ENCODE measurements around the gene LRCH1.

Gene LRCH1

GRCh38 chr13:46606970-46607369 lies 54.0 kb downstream of the LRCH1 start:
- Histone ChIP-seq H3K4me3 (IDR thresholded peaks at IDR 0.05; ENCODE audit: insufficient read depth, low read depth, low read length) (no peak overlapping the region), H3K4me1 (ENCODE audit: low read depth, poor library complexity, severe bottlenecking) (peaks cover 18% of the 10 kb centered on the region), H3K27me3 (ENCODE audit: insufficient read depth, low read depth) (no peaks in the 10 kb centered on the region), H3K27ac (no peak overlapping the region), H3K36me3 (ENCODE audit: insufficient read depth) (no peaks in the 10 kb centered on the region), H3K4me2 (no peak overlapping the region), H2AFZ (ENCODE audit: low read depth) (no peak overlapping the region), H3K79me2 (ENCODE audit: insufficient read depth, low read depth) (peaks cover 6% of the 10 kb centered on the region; the same call in 1 of the 2 replicates), H4K20me1 (ENCODE audit: insufficient read depth) (no peaks in the 10 kb centered on the region), H3K9ac (no peak overlapping the region)
- TF ChIP-seq, protein P1, sequence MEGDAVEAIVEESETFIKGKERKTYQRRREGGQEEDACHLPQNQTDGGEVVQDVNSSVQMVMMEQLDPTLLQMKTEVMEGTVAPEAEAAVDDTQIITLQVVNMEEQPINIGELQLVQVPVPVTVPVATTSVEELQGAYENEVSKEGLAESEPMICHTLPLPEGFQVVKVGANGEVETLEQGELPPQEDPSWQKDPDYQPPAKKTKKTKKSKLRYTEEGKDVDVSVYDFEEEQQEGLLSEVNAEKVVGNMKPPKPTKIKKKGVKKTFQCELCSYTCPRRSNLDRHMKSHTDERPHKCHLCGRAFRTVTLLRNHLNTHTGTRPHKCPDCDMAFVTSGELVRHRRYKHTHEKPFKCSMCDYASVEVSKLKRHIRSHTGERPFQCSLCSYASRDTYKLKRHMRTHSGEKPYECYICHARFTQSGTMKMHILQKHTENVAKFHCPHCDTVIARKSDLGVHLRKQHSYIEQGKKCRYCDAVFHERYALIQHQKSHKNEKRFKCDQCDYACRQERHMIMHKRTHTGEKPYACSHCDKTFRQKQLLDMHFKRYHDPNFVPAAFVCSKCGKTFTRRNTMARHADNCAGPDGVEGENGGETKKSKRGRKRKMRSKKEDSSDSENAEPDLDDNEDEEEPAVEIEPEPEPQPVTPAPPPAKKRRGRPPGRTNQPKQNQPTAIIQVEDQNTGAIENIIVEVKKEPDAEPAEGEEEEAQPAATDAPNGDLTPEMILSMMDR (conservative IDR thresholded peaks at IDR 0.05; ENCODE audit: low read depth, low read length), result no peak

DNA sequence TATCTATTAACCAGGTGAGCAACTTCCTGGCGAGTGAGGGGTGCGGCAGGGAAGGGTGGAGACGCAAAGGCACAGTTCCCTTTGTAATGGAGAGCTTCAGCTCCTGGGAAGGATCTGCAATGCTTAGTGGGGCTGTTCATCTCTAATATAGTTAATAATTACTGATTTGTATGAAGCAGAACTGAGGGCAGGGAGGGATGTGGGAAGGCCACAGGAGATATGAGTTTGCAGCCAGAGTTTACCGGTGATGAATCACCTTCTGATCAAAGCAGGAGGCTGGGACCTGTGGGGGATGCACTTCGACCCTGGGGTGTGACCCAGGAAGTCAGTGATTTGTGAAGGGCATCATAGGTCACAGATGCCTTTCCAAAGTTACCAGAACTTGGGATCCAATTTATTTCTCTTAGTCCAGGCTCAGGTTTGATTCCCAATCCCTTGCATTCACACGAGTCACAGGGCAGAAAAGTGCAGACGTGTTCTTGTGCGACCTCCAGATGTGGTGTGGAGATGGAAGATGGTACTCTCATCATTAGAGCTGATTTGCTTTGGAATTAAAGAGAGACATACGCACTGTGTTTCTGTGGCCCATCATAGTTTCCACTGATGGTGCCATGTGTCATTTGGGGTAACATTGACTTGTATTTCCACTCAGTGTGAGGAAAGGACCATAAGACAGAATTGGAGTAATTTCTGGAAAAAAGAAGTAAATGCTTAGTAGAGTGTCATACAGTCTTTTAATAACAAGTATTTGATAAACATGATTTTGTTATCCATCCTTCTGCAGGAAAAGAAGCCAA lies 55.0 kb downstream of the LRCH1 start:
- Histone ChIP-seq H3K4me3 (IDR thresholded peaks at IDR 0.05; ENCODE audit: insufficient read depth, low read depth, low read length) (no peak overlapping the region), H3K79me2 (ENCODE audit: insufficient read depth, low read depth) (peaks cover 6% of the 10 kb centered on the region; the same call in 1 of the 2 replicates), H4K20me1 (ENCODE audit: insufficient read depth) (no peaks in the 10 kb centered on the region), H3K27me3 (ENCODE audit: insufficient read depth, low read depth) (no peaks in the 10 kb centered on the region), H3K4me1 (ENCODE audit: low read depth, poor library complexity, severe bottlenecking) (peaks cover 18% of the 10 kb centered on the region), H3K4me2 (no peak overlapping the region), H3K9ac (no peak overlapping the region), H2AFZ (ENCODE audit: low read depth) (no peak overlapping the region), H3K36me3 (ENCODE audit: insufficient read depth) (no peaks in the 10 kb centered on the region), H3K27ac (no peak overlapping the region)
- TF ChIP-seq, protein P1 (conservative IDR thresholded peaks at IDR 0.05; ENCODE audit: low read depth, low read length), result no peak

GRCh38 chr13:46609052-46609451 lies 56.1 kb downstream of the LRCH1 start:
- Histone ChIP-seq H3K27me3 (ENCODE audit: insufficient read depth, low read depth) (no peaks in the 10 kb centered on the region), H3K4me3 (IDR thresholded peaks at IDR 0.05; ENCODE audit: insufficient read depth, low read depth, low read length) (no peak overlapping the region), H3K27ac (no peak overlapping the region), H4K20me1 (ENCODE audit: insufficient read depth) (no peaks in the 10 kb centered on the region), H3K4me1 (ENCODE audit: low read depth, poor library complexity, severe bottlenecking) (peaks cover 18% of the 10 kb centered on the region), H3K79me2 (ENCODE audit: insufficient read depth, low read depth) (peaks cover 6% of the 10 kb centered on the region; the same call in 1 of the 2 replicates), H3K9ac (no peak overlapping the region), H3K36me3 (ENCODE audit: insufficient read depth) (no peaks in the 10 kb centered on the region), H2AFZ (ENCODE audit: low read depth) (no peak overlapping the region), H3K4me2 (no peak overlapping the region)
- TF ChIP-seq, protein P1 (conservative IDR thresholded peaks at IDR 0.05; ENCODE audit: low read depth, low read length), result no peak

GRCh38 chr13:46609726-46610125 lies 56.8 kb downstream of the LRCH1 start:
- Histone ChIP-seq H3K4me2 (no peak overlapping the region), H3K36me3 (ENCODE audit: insufficient read depth) (no peaks in the 10 kb centered on the region), H3K4me1 (ENCODE audit: low read depth, poor library complexity, severe bottlenecking) (peaks cover 16% of the 10 kb centered on the region), H3K79me2 (ENCODE audit: insufficient read depth, low read depth) (peaks cover 2% of the 10 kb centered on the region; the same call in 1 of the 2 replicates), H3K27ac (no peak overlapping the region), H3K4me3 (IDR thresholded peaks at IDR 0.05; ENCODE audit: insufficient read depth, low read depth, low read length) (no peak overlapping the region), H4K20me1 (ENCODE audit: insufficient read depth) (no peaks in the 10 kb centered on the region), H3K27me3 (ENCODE audit: insufficient read depth, low read depth) (no peaks in the 10 kb centered on the region), H2AFZ (ENCODE audit: low read depth) (no peak overlapping the region), H3K9ac (no peak overlapping the region)
- TF ChIP-seq, protein P1 (conservative IDR thresholded peaks at IDR 0.05; ENCODE audit: low read depth, low read length), result no peak

Data from KMS-11 (cell line).